Measurements from ENCODE around the gene NDUFS8.

NDUFS8 gene

DNA sequence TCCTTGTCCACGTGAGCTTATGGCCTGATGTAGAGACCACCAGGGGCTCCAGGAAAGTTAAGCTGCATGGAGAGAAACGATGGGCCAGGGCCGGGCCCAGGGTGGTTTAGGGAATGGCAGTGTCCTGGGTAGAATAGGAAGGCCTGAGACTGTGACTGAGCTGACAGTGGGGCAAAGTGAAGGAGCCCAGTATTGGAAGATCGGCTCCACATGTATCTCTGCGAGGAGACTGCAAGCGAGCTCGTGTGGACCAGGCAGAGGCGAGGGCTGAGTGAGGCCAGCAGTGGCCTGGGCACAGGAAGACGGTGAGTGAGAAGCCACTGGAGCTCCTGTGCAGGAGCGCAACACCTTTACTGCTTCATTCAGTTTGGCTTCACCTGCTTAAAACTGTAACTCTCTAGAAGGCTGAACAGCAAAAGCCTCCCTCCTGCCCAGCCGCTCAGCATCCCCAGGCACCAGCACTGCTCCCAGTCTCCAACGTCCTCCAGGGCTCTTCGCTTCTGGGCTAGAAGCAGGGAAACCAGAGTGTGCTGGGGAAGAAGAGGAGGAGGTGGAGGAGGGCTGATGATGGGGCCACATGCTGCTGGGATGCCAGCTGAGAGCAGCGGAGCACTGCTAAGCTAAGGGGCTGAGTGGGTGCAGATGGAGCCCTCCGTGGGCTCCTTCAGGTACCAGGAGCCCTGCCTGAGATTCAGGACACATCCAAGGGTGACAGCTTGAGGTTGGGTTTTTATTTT is 21.8 kb downstream of the NDUFS8 start:
- no peak for FAIRE-seq

DNA sequence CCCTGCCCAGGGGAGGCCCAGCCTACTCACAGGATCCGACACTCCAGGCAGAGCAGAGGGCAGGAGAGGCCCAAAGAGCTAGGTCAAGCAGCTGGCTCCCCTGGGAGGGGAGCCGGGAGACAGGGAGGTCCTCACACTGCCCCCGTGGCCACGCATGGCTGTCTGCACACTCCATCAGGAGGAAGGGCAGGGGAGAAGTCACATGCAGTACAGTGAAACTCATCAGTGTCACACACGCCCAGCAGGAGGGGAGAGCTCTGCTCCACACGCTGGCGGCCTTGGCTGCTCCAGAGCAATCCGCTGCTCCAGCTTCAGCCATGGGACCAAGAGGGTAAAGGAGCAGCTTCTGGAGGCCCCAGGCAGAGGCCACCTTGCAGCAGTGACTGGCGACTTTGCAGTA is 22.6 kb downstream of the NDUFS8 start:
- FAIRE-seq, result no peak

DNA sequence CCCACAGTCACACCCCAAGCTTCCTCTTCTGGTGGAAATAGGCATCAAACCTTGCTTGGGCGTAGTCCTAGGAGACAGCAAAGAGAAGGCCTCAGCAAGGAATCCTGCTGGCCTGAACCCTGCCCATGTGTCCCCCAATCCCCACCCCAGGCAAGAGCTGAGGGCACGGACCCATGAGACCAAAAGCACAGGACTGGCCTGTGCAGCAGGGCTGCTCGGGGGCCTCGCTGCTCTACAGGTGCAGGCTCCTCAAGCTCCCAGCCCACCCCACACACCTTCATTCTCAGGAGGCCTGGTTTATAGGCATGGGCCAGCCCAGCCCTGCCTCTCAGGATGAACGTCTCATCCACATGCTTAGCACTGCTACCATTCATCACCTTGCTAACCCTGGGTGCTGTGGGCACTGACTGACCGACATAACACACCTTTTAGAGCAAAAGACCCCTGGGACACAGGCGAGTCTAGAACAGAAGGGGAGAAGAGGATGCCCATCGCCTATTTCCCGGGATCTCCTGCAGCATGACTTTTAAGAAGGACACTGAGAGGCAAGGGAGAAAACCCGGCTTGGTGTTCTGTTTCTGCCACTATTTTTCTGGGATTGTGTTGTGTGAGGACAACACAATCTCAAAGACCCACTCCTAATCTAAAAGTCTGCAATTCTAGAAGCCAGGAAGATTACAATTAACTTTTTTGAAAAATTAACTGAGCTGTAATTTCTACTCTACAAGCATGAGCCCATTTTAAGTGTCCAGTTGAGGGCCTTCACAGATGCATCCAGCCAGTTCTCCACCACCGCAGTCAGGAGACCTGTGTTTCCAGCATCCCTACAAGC is 23.7 kb downstream of the NDUFS8 start:
- no peak for FAIRE-seq

DNA sequence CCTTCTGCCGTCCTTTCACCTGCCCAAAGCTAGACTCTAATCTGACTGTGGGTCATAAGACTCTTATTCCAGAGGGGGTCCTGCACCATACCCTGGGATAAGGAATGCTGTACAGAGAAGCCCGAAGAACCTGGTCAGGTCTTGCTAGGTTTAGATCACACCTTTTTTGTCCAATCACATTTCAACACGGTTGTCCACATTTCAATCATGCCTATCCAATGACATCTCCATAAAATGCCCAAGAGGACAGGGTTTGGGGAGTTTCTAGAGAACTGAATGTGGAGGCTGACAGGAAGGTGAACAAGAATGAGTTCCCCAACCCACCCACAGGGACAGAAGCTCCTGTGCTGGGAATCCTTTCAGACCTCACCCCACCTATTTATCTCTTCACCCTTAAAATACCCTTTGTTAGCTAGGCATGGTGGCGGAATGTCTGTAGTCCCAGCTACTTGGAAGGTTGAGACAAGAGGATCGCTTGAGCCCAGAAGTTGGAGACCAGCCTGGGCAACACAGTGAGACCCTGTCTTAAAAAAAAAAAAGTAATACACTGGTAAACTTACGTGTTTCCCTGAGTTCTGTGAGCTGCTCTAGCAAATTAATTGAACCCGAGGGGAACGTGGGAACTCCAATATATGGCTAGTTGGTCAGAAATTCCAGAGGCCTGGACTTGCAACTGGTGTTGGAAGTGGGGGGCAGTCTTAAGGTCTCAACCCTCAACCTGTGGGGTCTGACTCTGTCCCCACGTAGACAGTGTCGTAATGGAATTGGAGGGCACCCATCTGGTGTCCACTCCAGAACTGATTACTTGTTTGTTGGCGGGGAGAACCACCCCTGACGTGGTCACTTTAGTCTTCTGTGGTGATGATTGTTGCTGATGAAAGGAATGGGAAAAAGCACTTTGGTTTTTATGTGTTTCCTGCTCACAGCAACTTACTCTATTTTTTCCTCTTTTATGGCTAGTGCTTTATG is 26.1 kb downstream of the NDUFS8 start:
- no peak for FAIRE-seq

DNA sequence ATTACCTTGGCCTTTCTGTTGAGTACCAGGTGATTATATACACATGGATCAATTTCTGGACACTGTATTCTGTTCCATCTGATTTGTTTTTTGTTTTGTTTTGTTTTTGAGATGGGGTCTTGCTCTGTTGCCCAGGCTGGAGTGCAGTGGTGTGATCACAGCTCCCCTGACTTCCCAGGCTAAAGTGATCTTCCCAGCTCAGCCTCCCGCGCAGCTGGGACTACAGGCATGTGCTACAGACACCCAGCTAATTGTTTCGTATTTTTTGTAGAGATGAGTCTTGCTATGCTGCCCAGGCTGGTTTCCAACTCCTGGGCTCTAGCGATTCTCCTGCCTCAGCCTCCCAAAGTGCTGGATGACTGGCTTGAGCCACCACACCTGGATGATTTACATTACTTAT is 27.3 kb downstream of the NDUFS8 start:
- no peak for FAIRE-seq

DNA sequence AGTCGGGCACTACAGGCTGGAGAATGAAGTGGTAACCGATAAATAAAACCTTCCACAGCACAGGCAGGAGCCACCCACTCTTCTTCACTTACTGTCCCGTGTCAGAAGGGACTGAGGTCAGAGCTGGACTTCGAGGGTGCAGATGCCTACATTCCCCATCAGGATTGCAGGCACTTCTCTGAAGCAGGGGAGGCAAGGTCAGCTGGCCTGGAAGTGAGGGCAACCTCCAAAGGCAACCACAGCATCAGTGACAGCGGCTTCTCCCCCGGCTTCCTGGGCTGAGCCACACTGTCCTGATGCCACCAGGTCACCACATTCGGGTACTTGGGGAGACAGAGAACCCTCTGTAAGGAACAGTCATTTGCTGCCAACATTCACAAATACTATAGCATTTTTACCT is 31.0 kb downstream of the NDUFS8 start:
- FAIRE-seq, result no peak

DNA sequence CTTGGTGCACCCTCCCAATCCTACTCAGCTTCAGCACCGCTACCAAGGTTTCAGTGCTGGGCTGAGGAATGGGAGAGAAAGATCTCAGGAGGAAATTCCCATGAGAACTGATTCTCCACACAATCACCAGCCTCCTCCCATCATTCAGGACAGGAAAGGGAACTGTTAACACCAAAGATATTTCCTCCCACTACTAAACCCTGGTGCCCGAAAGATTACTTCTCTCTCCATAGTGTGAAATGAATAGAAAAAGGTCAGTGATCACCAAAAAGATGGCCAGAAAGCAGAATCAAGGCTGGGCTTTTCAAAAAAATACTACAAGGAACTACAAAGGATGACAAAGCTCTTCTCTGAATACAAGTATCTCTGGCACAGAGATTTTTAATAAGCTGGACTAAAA is 34.4 kb downstream of the NDUFS8 start:
- FAIRE-seq, result no peak

DNA sequence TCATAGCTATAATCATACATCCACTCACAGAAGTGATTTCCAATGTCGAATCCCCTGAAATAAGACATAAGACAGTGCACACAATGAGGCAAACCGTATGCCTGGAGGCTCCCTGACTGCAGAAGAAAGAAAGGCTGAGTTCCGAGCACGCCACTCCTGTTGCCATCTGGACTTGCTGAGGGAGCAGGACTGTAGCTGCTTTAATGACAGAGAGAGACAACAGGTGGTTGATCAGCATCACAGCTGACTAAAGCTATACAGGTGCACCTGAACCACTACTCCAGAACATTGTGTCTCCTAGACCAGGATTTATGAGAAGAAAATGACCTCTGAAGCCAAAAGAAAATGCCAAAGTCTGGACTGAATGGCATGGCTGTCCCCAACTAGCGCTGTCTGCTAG is 35.4 kb downstream of the NDUFS8 start:
- FAIRE-seq, result no peak

DNA sequence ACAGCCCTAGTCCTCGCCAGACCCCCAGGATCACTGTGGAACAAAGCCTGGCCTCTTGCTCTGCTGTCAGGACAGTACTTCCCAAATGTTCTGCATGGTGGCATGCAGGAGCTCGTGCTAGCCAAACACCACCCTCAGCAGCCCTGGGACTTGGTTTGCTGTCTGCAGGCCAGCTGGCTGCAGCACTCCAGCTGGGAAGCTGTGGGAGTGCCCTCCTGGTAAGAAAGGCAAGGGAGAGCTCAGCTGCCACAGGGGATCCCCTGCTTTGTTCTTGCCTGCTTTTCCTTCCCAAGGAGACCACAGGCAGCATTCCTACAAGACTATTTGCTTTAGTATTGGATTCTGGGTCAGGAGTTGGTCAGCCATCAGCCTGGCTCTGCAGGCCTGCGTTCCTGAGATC is 36.3 kb downstream of the NDUFS8 start:
- no peak for FAIRE-seq

DNA sequence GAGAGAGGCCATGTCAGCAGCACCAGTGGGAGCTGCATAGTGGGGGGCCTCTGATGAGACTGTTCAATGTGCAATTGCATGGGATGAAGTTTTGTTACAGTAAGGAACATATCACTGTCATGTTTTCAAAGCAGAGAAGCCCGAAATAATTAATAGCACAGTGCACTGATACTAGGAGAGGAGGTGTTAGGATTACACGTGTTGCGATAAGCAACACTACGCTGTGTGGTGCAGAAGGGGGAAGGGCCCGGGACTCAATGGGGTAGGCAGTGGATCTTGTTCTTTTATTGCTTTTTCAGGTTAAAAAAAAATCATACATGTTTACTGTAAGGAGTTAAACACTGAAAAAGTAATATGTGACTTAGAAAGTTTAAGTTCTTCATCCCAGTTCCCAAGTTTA is 37.5 kb downstream of the NDUFS8 start:
- FAIRE-seq, result no peak

DNA sequence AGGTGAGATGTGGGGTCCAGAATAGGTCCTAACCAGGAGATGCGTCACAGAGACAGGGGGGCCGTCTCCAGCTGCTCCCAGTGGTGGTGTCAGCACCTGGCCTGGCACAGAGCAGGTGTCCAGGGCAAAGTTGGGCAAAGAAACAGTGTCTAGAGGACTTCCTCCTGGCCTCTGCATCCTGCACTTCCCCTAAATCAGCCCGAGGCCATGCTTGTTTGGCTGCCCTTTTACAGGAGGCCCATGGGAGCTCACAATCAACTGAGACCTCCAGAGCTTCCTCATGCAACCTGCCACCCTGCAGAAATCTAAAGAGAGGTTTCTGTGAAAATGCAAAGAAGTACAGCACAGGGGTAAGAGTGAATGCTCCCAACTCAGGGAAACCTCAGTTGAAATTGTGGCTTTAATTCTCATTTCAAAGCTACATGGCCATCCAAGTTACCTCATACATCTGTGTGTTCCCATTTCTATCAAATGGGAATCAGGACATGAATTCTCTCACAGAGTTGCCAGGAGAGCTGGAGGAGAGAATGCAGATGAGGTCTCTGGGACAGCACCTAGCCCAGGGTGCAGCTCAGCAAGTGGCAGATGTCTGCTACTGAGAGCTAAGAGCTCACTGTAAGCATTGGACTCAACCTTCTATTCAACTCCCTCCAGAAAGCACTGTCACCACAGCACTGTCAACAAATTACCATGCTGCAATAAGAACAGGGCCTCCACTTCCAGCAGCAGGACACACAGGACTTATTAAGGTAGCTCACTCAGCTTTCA is 41.0 kb downstream of the NDUFS8 start:
- no peak for FAIRE-seq

DNA sequence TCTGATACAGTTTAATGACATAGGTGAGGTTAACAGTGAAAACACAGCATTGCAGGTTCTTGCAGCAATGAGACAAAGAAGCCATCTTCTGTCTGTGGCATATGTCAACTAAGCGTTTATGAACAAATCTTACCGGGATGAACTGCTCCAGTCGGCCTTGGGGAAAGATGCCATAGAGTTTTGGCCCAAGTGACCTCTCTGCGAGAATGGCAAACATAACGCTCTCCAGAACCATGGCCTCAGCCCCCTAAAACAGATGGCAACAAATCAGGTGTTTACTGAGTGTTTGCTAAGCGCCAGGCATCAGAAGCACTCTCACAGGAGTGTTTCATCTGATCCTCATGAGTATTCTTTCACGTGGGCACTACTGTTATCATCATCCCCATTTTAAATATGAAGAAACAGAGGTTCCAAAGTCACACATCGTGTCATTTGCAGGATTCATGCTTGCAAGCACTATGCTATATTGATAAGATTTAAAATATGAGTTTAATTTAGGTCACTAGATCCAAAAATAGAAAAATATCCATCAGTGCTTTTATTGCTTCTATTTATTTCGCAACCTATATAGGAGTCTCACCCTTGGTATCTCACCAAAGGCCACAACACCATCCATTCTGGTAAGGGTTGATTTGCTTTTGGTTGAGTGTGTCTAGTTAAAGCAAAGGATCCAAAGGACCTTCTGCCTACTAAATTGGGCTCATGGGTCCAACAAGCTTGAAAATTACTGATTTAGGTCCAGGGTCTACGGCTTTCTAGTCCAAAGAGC is 44.3 kb downstream of the NDUFS8 start:
- FAIRE-seq, result no peak

DNA sequence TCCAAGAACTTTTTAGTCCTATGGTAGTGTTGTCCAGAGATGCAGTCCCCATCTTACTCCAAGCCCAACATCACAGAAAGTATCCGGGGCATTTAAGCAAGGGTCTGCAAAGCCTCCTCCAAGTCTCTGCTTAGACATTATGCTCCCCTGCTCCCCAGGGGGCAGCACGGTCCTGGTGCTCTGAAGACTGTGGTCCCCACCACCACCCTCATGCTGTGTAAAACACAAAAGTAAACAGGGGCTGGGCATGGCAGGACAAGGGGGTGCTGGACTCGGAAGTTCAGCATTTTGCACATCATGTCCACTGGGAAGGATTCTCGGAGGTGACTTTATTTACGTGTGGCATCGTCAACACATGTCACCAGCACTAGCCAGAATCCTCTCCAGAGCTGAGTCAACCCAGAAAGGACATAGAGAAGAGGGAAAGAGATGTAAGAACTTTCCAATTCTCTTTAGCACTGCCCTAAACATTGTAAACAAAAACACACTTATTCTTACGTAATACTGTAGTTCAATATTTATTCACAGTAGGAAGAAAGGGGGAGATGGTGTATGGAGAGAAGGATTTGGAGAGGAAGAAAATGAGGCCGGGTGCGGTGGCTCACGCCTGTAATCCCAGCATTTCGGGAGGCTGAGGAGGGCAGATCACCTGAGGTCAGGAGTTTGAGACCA is 46.0 kb downstream of the NDUFS8 start:
- no peak for FAIRE-seq

DNA sequence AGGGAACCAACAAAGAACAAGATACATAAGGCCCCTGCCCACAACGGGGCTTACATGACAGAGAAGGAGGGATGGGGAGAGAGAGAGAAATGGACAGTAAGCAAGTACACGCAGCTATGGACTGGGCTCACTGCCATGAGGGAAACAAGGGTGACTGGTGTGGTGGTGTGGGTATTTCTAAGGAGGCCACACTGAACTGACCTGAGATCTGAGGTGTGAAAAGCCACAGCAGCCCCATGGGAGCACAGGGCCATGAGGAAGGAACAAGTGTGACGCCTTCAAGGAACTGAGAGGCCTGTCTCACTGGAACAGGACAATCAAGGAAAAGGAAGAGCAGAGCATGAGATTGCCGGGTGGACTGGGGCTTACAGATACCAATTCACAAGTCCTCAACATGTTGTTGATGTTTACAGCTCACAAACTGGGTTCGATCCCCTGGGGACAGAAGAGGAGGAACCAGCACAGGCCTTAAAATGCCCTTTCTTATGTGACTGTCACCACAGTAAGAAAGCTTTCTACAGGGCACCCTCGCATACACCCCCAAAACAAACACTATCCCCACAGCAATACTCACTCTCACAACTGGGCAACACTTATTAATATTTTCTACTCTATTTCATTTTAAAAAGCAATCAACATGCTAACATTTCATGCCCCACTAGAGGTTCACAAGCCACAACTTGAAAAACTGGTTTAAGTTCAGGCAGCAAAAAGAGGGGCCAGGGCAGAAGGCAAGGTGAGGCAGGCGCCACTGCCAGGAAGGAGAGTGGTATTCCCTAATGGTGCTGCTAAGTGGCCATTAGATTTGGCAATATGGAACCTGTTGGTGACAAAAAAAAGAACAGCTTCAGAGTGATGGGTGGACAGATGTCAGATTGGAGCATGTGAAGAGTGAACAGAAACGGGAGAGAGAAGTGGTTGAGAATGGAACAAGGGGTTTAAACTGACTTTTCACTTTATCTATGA is 47.4 kb downstream of the NDUFS8 start:
- no peak for FAIRE-seq

DNA sequence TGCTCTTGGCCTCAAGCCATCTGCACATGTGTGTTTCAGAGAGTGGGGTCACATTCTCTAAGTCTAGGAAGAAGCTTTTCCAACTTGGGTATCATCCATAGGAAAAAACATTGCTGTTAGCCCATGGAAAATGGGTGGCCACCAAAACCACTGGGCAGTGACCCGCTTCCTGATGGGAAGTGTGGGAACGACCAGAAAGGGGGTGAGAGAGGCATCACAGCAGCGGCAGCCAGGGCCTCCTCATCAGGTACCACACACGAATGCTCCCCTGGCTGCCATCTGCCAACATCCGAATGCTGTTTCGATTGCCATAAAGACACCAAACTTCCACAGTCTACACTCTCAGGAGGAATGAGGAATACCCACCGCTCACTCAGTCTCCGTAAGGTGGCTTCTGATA is 50.4 kb downstream of the NDUFS8 start:
- no peak for FAIRE-seq

DNA sequence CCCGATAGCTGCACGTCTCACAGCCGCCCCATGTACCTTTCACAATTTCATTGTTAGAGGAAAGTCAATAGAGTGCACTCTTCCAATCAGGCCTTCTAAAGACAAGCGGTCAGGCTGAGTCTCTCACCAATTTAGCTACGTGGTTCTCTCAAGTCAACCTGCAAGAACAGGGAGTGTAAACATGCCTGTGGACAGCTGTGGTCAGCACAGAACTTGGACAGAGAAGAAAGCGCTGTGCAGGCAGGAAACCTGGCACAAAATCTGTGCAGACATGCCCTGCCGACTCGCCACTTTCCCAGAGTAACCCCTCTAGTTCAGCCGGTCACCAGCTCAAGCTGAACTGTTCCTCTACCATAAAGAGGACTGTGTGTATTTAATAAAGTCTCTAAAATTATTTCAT is 51.2 kb downstream of the NDUFS8 start:
- FAIRE-seq, result no peak

DNA sequence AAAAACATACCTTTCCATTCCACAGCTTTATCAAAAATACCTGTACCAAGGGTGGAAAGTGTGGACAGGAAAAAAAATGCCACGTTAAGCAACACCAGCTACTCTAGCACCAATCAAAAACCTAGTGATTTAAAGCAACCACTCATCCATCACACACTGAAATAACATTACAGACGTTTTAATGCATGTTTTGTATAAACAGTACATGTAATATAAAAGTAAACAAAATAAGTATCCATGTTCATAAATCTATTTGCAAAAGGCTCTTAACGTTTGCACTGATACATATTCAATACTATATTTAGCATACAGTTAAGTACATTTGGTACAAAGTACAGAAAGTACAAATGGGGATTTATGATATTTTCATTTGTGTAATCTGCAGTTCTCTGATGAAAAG is 52.0 kb downstream of the NDUFS8 start:
- no peak for FAIRE-seq

DNA sequence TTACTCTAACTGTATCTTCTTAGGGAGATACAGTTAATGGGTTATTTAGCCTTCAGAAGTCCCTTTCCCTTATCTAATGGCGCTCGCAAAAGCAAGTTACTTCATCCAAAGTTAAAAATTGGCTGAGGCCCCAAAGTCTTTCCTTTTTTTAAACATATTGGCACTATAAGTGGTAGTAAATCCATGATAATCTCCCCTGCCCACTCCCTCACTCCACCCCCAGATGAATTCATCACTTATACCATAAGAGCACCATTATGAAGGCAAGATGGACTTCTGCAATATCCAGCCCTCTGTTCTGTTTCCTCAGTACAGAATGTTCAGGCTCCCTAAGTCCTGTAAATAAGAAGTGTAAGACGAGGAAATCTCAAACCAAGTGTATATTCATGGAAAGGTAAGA is 53.0 kb downstream of the NDUFS8 start:
- no peak for FAIRE-seq
